Measurements from ENCODE around the gene MAP7D3. TPM values are rescaled to one million over a fixed set of nuclear protein-coding genes. Genes with fewer than 3 reads are reported as not detected.
"Not testable (repeated sequence)": the region's sequence is repeated elsewhere in the genome, so short reads cannot be mapped to it uniquely, and the experiment has no call there.

The MAP7D3 gene
- total and polyA plus RNA-seq, 2 of the 4 experiments (the other 2 are of a cell fraction): 10.0 to 23.8 TPM

DNA sequence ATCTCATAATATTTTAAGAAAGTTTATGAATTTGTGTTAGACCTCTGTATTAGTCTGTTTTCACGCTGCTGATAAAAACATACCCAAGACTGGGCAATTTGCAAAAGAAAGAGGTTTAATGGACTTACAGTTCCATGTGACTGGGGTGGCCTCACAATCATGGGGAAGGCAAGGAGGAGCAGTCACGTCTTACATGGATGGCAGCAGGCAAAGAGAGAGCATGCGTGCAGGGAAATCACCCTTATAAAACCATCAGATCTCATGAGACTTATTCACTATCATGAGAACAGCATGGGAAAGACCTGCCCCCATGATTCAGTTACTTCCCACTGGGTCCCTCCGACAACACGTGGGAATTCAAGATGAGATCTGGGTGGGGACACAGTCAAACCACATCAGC lies 35.2 kb upstream of the MAP7D3 start:
- H3K79me1 ChIP-seq (ENCODE audit: low read depth in 1 of 2, low read length in 2 of 2); H3K4ac ChIP-seq (ENCODE audit: low read depth, low read length); H4K91ac ChIP-seq (ENCODE audit: insufficient read depth, low read depth, low read length); H3K4me3 ChIP-seq (ENCODE audit: insufficient read depth, low read depth, low read length); H4K8ac ChIP-seq (ENCODE audit: low read depth in 2 of 2, low read length in 2 of 2); CTCF ChIA-PET; POLR2A ChIA-PET (ENCODE audit: unreplicated experiment); H3K9me1 ChIP-seq (ENCODE audit: insufficient read depth, low read length); H3K4me1 ChIP-seq (ENCODE audit: control insufficient read depth, insufficient read depth, low read length); H4K20me1 ChIP-seq (ENCODE audit: insufficient read depth, low read length); dilution Hi-C loops (cut with HindIII; ENCODE audit: low sequenced_read_pairs, unreplicated experiment); H3K56ac ChIP-seq (ENCODE audit: extremely low read depth, insufficient read depth, low read length); in situ Hi-C loops (cut with MboI; ENCODE audit: low sequenced_read_pairs); H2AK9ac ChIP-seq (replicated peaks; ENCODE audit: low read depth, low read length, poor library complexity); H4K5ac ChIP-seq (ENCODE audit: low read depth, low read length); H3K14ac ChIP-seq (replicated peaks; ENCODE audit: low read depth, low read length); H3K4me2 ChIP-seq (ENCODE audit: low read depth, low read length); H3K9ac ChIP-seq (ENCODE audit: low read depth, low read length); H2BK20ac ChIP-seq (ENCODE audit: low read depth, low read length); H3K23ac ChIP-seq (ENCODE audit: low read depth, low read length); H2BK120ac ChIP-seq (ENCODE audit: low read depth, low read length); H3K18ac ChIP-seq (ENCODE audit: low read depth, low read length); H2AK5ac ChIP-seq (ENCODE audit: low read depth, low read length); H3K27me3 ChIP-seq (ENCODE audit: control insufficient read depth, insufficient read depth, low read length); H2AFZ ChIP-seq (replicated peaks; ENCODE audit: low read length, poor library complexity); intact Hi-C loops (cut with micrococcal nuclease); ATAC-seq (ENCODE audit: low read depth); BruUV-seq (replicated peaks); H2BK15ac ChIP-seq (ENCODE audit: low read depth, low read length); DNase-seq; H3K36me3 ChIP-seq (ENCODE audit: control insufficient read depth, insufficient read depth, low read length); H3K9me3 ChIP-seq (ENCODE audit: control insufficient read depth, insufficient read depth, low read length); H2BK5ac ChIP-seq (ENCODE audit: low read depth, low read length, poor library complexity, severe bottlenecking); H3K27ac ChIP-seq (ENCODE audit: insufficient read depth, low read length): not testable (repeated sequence)
- no CpG with 5 or more reads among the region's 5 CpGs for WGBS, 2 experiments (ENCODE audit: extremely low coverage in 2 of 2, insufficient read length in 1 of 2)
